OCI-LY3 (cell line): Measurements from ENCODE around the gene TTC32.
A peak's percentile ranks its signal among the peaks of the same experiment; 100 is the strongest.

ENCODE experiments used
- H2AFZ ChIP-seq: fragments of 200-600, 300-600 bp; shearing (Covaris generic); 2 replicates; pipeline ENCODE4 v1.6.0; 2014; ENCODE audit warnings: antibody characterized with exemption, low read depth, low read length
- H3K27ac ChIP-seq: fragments of 200-600, 300-600 bp; sonication (generic); 2 replicates; pipeline ENCODE4 v1.5.1; 2014; ENCODE audit warnings: mild to moderate bottlenecking, low read length, moderate library complexity, mixed read lengths
- H3K27me3 ChIP-seq: fragments of 200-600, 300-600 bp; sonication (generic); 2 replicates; pipeline ENCODE4 v1.6.1; 2014; ENCODE audit warnings: low read depth, low read length, mixed read lengths
- H3K36me3 ChIP-seq: fragments of 200-600, 300-600 bp; sonication (generic); replicated peaks from 2 replicates; pipeline ENCODE3; 2014; ENCODE audit warnings: low read depth, low read length, mixed read lengths
- H3K4me1 ChIP-seq: fragments of 300-600, 200-600 bp; sonication (generic); 2 replicates; pipeline ENCODE4 v1.6.1; 2014; ENCODE audit warnings: low read length, mixed read lengths
- H3K4me2 ChIP-seq: fragments of 200-600, 300-600 bp; sonication (generic); 2 replicates; pipeline ENCODE4 v1.6.1; 2014; ENCODE audit warnings: low read length, mixed read lengths
- H3K4me3 ChIP-seq: fragments of 300-600, 200-600 bp; sonication (generic); 2 replicates; pipeline ENCODE4 v1.5.1; 2014; ENCODE audit warnings: antibody characterized with exemption, mild to moderate bottlenecking, low read length, moderate library complexity
- H3K79me2 ChIP-seq: fragments of 300-600, 200-600 bp; shearing (Covaris generic); 2 replicates; pipeline ENCODE4 v1.6.1; 2014; ENCODE audit warnings: mild to moderate bottlenecking, low read length, mixed read lengths
- H3K9ac ChIP-seq: fragments of 300-600, 200-600 bp; shearing (Covaris generic); 2 replicates; pipeline ENCODE4 v1.6.0; 2014; ENCODE audit warnings: mild to moderate bottlenecking, low read length, moderate library complexity
- H3K9me3 ChIP-seq: fragments of 200-600, 300-600 bp; shearing (Covaris generic); 2 replicates; pipeline ENCODE4 v1.6.1; 2014; ENCODE audit warnings: low read length, mixed read lengths; ENCODE audit not compliant: insufficient read depth
- H4K20me1 ChIP-seq: fragments of 200-600, 300-600 bp; sonication (generic); 2 replicates; pipeline ENCODE4 v1.6.1; 2016; ENCODE audit warnings: low read length, mixed read lengths; ENCODE audit not compliant: insufficient read depth
- EZH2phosphoT487 ChIP-seq: fragments of 200-600 bp; shearing (Covaris generic); IDR thresholded peaks from 2 replicates; pipeline ENCODE4 v1.6.1; 2018; ENCODE audit warnings: antibody characterized with exemption, mixed run types, low read depth
- TF ChIP-seq, protein P1 (sequence below): fragments of 200-600, 300-600 bp; sonication (generic); IDR thresholded peaks from 2 replicates; pipeline ENCODE4 v1.5.1; 2014; ENCODE audit warnings: antibody characterized with exemption, low read length, low read depth

Gene TTC32

DNA sequence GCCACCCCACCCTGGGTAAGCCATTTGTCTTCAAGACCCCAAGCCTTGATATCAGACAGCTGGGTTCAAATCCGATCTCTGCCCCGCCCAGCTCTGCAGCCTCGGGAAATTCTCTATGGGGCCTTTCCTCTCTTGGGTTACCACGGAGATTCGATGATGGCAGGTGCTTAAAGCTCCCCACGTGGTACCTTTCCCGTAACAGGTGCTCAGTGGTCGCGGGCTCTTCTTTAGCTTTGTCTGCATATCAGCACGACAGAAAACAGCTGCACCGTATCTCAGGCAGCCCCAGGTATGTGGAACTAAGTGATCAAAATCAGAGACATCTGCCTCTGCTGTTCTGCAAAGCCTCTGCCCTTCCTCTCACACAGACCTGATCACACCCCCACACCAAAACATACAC lies 37.4 kb downstream of the TTC32 start:
- Histone ChIP-seq H3K4me1 (peaks cover 60% of the 10 kb centered on the region), H3K9me3 (no peaks in the 10 kb centered on the region), H3K4me2 (peak overlapping the region; percentile 66), H3K4me3 (peak overlapping the region; percentile 34; the same call in 1 of the 2 replicates), H3K9ac (peak overlapping the region; percentile 54; the same call in 1 of the 2 replicates), H4K20me1 (no peaks in the 10 kb centered on the region), H3K27me3 (no peaks in the 10 kb centered on the region), H2AFZ (peak overlapping the region; percentile 91), H3K79me2 (no peaks in the 10 kb centered on the region), H3K27ac (peak overlapping the region; percentile 73), H3K36me3 (no peaks in the 10 kb centered on the region)
- TF ChIP-seq EZH2phosphoT487: no peak
- TF ChIP-seq, protein P1, sequence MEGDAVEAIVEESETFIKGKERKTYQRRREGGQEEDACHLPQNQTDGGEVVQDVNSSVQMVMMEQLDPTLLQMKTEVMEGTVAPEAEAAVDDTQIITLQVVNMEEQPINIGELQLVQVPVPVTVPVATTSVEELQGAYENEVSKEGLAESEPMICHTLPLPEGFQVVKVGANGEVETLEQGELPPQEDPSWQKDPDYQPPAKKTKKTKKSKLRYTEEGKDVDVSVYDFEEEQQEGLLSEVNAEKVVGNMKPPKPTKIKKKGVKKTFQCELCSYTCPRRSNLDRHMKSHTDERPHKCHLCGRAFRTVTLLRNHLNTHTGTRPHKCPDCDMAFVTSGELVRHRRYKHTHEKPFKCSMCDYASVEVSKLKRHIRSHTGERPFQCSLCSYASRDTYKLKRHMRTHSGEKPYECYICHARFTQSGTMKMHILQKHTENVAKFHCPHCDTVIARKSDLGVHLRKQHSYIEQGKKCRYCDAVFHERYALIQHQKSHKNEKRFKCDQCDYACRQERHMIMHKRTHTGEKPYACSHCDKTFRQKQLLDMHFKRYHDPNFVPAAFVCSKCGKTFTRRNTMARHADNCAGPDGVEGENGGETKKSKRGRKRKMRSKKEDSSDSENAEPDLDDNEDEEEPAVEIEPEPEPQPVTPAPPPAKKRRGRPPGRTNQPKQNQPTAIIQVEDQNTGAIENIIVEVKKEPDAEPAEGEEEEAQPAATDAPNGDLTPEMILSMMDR: no peak

DNA sequence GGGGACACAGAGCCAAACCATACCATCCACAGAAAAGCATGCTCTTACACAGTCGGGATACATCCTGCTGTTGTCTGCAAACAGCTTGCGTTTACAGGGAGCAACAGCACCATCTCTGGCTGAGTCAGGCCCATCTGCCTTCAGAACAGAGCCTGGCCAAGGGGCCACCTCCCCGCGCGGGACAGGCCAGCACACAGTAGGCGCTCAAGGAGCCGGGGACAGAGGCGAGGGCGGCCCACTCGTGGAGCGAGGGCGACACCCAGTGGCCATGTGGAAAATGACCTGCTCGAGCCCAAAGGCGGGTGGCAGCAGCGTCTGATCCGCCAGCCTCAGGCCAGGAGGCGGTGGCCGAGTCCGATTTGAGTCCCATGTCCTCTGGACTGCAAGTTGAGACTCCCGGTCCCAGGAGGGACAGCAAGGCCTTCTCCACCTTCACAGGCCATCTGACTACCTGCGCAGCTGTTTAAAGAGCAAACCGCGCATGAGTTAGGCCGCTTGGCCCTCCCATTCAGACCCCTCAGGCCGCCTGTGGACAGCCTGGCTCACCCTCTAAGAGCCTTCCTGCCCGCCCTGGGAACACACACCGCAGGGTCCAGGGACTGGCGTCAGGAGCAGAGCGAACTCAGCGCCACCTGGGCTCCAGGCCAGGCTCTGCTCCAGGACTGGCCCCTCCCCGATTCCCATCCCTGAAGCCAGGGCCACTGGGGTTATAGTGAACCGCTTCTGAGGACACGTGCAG lies 38.3 kb downstream of the TTC32 start:
- no peak overlapping the region for H3K27ac ChIP-seq
- no peaks in the 10 kb centered on the region for H3K36me3 ChIP-seq
- H4K20me1 ChIP-seq: no peaks in the 10 kb centered on the region
- H2AFZ ChIP-seq: peak overlapping the region; percentile 86
- no peaks in the 10 kb centered on the region for H3K27me3 ChIP-seq
- H3K4me3 ChIP-seq: peak overlapping the region; percentile 73
- H3K4me1 ChIP-seq: peaks cover 57% of the 10 kb centered on the region
- no peak for TF ChIP-seq EZH2phosphoT487
- TF ChIP-seq, protein P1: peak; percentile 93
- no peaks in the 10 kb centered on the region for H3K79me2 ChIP-seq
- no peaks in the 10 kb centered on the region for H3K9me3 ChIP-seq
- H3K4me2 ChIP-seq: peak overlapping the region; percentile 85
- peak overlapping the region; percentile 46 for H3K9ac ChIP-seq

DNA sequence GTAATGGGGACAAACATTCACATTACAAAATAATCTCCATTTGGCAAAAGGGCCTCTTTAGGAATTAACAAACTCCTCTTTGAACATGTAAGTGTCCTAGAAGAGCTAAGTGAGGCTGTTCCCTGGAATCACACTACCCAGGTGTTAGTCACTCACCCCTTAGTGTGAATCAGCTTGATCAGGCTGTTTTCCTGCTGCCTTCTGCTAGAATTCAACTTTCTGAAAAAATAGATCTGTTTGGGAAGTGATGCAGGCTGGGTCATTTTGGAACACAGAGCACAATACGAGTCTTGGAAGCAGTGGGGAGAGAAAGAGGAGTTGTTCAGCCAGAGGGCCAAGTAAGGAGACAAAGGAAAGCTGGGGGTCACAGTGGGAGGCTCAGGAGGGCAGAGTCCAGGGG lies 40.0 kb downstream of the TTC32 start:
- Histone ChIP-seq H3K4me3 (no peak overlapping the region), H3K9ac (no peak overlapping the region), H3K27me3 (no peaks in the 10 kb centered on the region), H2AFZ (no peak overlapping the region), H4K20me1 (no peaks in the 10 kb centered on the region), H3K9me3 (no peaks in the 10 kb centered on the region), H3K36me3 (no peaks in the 10 kb centered on the region), H3K79me2 (no peaks in the 10 kb centered on the region), H3K27ac (no peak overlapping the region), H3K4me1 (peaks cover 46% of the 10 kb centered on the region), H3K4me2 (no peak overlapping the region)
- no peak for TF ChIP-seq EZH2phosphoT487
- TF ChIP-seq, protein P1: no peak

DNA sequence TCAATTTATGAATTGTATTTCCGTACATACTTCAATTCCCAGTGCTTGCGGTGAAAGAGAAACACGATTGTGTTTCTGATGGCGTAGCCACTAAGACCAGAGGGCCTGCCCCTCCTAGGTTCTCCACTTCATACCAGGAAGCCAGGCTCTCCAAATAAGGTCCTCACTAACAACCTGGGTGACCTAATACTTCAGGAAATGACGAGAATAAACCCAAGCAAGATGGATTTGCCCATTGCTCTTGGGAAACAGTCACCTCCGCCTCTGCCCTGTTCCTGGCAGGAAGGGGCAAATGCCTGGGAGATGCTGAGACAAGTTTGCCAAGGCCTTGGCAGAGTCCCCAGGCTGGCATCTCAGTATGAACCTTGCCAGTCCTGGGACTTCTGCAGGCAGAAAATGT lies 41.8 kb downstream of the TTC32 start:
- Histone ChIP-seq H3K27me3 (no peaks in the 10 kb centered on the region), H3K9me3 (no peaks in the 10 kb centered on the region), H4K20me1 (no peaks in the 10 kb centered on the region), H3K9ac (no peak overlapping the region), H3K79me2 (no peaks in the 10 kb centered on the region), H3K36me3 (no peaks in the 10 kb centered on the region), H2AFZ (no peak overlapping the region), H3K4me2 (no peak overlapping the region), H3K27ac (no peak overlapping the region), H3K4me1 (peaks cover 28% of the 10 kb centered on the region), H3K4me3 (no peak overlapping the region)
- TF ChIP-seq, protein P1: no peak
- TF ChIP-seq EZH2phosphoT487: no peak
